Type B pancreatic cell (in vitro differentiated cells): Measurements from ENCODE around the gene TEAD2. TPM values are rescaled to one million over a fixed set of nuclear protein-coding genes. Genes with fewer than 3 reads are reported as not detected.

ENCODE experiments used
- DNase-seq: peaks from one replicate; pipeline ENCODE4 v3.0.0; 2021; ENCODE audit warnings: mixed read lengths; ENCODE audit not compliant: unreplicated experiment; ENCODE audit errors: extremely low spot score
- H3K27ac Mint-ChIP-seq: 2 replicates; pipeline ENCODE4 v1.8.0; 2021; ENCODE audit warnings: mild to moderate bottlenecking, mixed read lengths
- H3K27me3 Mint-ChIP-seq: 2 replicates; pipeline ENCODE4 v1.8.0; 2021; ENCODE audit warnings: mixed read lengths
- H3K36me3 Mint-ChIP-seq: 2 replicates; pipeline ENCODE4 v1.8.0; 2021; ENCODE audit warnings: mixed read lengths
- H3K4me1 Mint-ChIP-seq: one replicate; pipeline ENCODE4 v1.8.0; 2021; ENCODE audit warnings: mixed read lengths; ENCODE audit not compliant: unreplicated experiment
- H3K4me3 Mint-ChIP-seq: 2 replicates; pipeline ENCODE4 v1.8.0; 2021; ENCODE audit warnings: mild to moderate bottlenecking, mixed read lengths
- H3K9me3 Mint-ChIP-seq: 2 replicates; pipeline ENCODE4 v1.8.0; 2021; ENCODE audit warnings: mixed read lengths
- CTCF ChIP-seq: fragments of 200-600 bp; sonication (generic); conservative IDR thresholded peaks from 2 replicates; pipeline ENCODE4 v1.5.0; 2021; ENCODE audit warnings: antibody characterized with exemption, mild to moderate bottlenecking
- total RNA-seq: library from RNA; stranded (reverse); gene quantifications from 2 replicates; pipeline ENCODE4 v1.2.1, GENCODE V29; 2021; ENCODE audit warnings: low replicate concordance

Gene TEAD2
- total RNA-seq, 1 donor from 2014 or later, result 116 TPM

- peak overlapping the region; percentile 36 for H3K27ac Mint-ChIP-seq
Observed at GRCh38 chr19:49348305-49349189, 13.7 kb downstream of the TEAD2 start.

GRCh38 chr19:49347835-49348234 lies 14.4 kb downstream of the TEAD2 start:
- H3K4me1 Mint-ChIP-seq, result no peaks in the 10 kb centered on the region
- H3K36me3 Mint-ChIP-seq, result peaks cover 37% of the 10 kb centered on the region
- DNase-seq, result no peak

More at GRCh38 chr19:49348305-49349189, 13.7 kb downstream of the TEAD2 start:
- Mint-ChIP-seq H3K36me3 (peaks cover 37% of the 10 kb centered on the region), H3K27me3 (no peaks in the 10 kb centered on the region), H3K4me1 (no peaks in the 10 kb centered on the region), H3K4me3 (no peak overlapping the region), H3K9me3 (no peaks in the 10 kb centered on the region)
- DNase-seq, result no peak
- TF ChIP-seq CTCF, result no peak

GRCh38 chr19:49347191-49347590 lies 15.0 kb downstream of the TEAD2 start:
- Mint-ChIP-seq H3K27me3 (no peaks in the 10 kb centered on the region), H3K4me1 (no peaks in the 10 kb centered on the region), H3K27ac (no peak overlapping the region), H3K36me3 (peaks cover 42% of the 10 kb centered on the region), H3K9me3 (no peaks in the 10 kb centered on the region), H3K4me3 (no peak overlapping the region)
- DNase-seq, result no peak
- no peak for TF ChIP-seq CTCF

More at GRCh38 chr19:49347835-49348234, 14.4 kb downstream of the TEAD2 start:
- H3K27me3 Mint-ChIP-seq, result no peaks in the 10 kb centered on the region
- peak; percentile 37 for TF ChIP-seq CTCF
- no peaks in the 10 kb centered on the region for H3K9me3 Mint-ChIP-seq
- peak overlapping the region; percentile 36 for H3K27ac Mint-ChIP-seq
- no peak overlapping the region for H3K4me3 Mint-ChIP-seq

GRCh38 chr19:49344505-49345423 lies 17.5 kb downstream of the TEAD2 start:
- Mint-ChIP-seq H3K4me1 (peaks cover 7% of the 10 kb centered on the region), H3K4me3 (no peak overlapping the region), H3K27me3 (no peaks in the 10 kb centered on the region), H3K9me3 (no peaks in the 10 kb centered on the region), H3K36me3 (peaks cover 39% of the 10 kb centered on the region), H3K27ac (no peak overlapping the region)
- no peak for TF ChIP-seq CTCF
- DNase-seq, result no peak

GRCh38 chr19:49343123-49343522 lies 19.1 kb downstream of the TEAD2 start:
- Mint-ChIP-seq H3K4me1 (peaks cover 16% of the 10 kb centered on the region), H3K27me3 (peaks cover 9% of the 10 kb centered on the region), H3K27ac (peak overlapping the region; percentile 3), H3K36me3 (peaks cover 35% of the 10 kb centered on the region), H3K4me3 (no peak overlapping the region), H3K9me3 (no peaks in the 10 kb centered on the region)
- DNase-seq, result no peak
- TF ChIP-seq CTCF, result no peak
